T-helper 2 cell treated with Interferon-gamma antibody and Interleukin-4, amounts not matched to agents 5 μg/mL and 100 μg/mL, for 36 hours (primary cell): ENCODE results near the gene SOX12.
A peak's percentile ranks its signal among the peaks of the same experiment; 100 is the strongest.
"Not testable (repeated sequence)": the region's sequence is repeated elsewhere in the genome, so short reads cannot be mapped to it uniquely, and the experiment has no call there.

Source experiments
- DNase-seq: peaks from one replicate; pipeline ENCODE4 v3.0.0; 2021; ENCODE audit warnings: low spot score
- H3K27ac Mint-ChIP-seq: one replicate; pipeline ENCODE4 v1.8.0; 2021; ENCODE audit warnings: mild to moderate bottlenecking, mixed read lengths
- H3K27me3 Mint-ChIP-seq: one replicate; pipeline ENCODE4 v1.8.0; 2021; ENCODE audit warnings: low read depth, mixed read lengths
- H3K36me3 Mint-ChIP-seq: one replicate; pipeline ENCODE4 v1.8.0; 2021; ENCODE audit warnings: low read depth, mixed read lengths
- H3K4me1 Mint-ChIP-seq: one replicate; pipeline ENCODE4 v1.8.0; 2021; ENCODE audit warnings: low read depth, mixed read lengths
- H3K4me3 Mint-ChIP-seq: one replicate; pipeline ENCODE4 v1.8.0; 2022; ENCODE audit warnings: mild to moderate bottlenecking, moderate library complexity, mixed read lengths
- H3K9me3 Mint-ChIP-seq: one replicate; pipeline ENCODE4 v1.8.0; 2021; ENCODE audit warnings: mixed read lengths

Gene SOX12

DNA sequence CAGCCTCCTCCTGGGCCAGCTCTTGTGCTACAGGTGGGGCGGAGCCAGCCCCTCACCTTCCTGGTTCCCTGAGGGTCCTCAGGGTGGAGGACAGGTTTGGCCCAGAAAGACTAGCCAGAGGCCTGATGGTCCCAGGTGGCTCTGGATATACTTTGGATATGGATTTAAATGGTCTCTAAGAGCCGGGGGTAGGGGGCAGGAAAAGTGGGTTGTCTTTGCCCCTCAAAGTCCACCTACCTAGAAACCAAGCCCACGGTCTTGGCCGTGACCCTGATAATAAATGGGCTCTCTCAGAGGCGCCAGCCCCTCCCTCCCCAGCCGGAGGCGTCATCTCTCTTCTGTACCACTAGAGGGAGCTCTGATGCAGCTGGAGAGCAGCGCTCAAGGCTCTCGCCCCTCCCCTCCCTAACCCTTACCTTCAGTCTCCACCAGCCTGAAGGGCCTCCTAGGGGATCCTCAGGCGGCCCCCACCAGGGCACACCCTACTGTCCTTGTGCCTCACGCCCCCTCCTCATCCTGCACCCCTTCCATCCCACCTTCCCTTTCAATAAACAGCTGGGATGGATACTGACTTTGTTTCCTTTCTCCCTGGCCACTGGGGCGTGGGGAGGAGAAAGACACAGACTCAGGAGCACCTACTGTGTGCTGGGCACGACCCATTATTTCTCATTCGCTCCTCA is 29.1 kb downstream of the SOX12 start:
- no peaks in the 10 kb centered on the region for H3K27me3 Mint-ChIP-seq
- no peak overlapping the region for H3K4me3 Mint-ChIP-seq
- H3K9me3 Mint-ChIP-seq = no peaks in the 10 kb centered on the region
- no peaks in the 10 kb centered on the region for H3K36me3 Mint-ChIP-seq
- DNase-seq = peak; percentile 71
- no peak overlapping the region for H3K27ac Mint-ChIP-seq
- H3K4me1 Mint-ChIP-seq = peaks cover 12% of the 10 kb centered on the region

DNA sequence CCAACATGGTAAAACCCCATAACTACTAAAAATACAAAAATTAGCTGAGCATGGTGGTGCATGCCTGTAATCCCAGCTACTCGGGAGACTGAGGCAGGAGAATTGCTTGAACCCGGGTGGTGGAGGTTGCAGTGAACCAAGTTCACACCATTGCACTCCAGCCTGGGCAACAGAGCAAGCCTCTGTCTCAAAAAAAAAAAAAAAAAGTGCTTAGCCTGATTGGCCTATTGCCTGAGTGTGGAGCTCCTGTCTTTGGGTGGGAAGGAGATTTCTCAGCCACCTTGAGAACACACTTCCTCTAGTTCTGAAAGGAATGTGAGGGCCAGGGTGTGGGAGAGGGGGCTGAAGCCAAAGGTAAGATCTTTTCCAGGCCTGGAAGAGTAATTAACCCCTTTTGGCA is 30.8 kb downstream of the SOX12 start:
- H3K9me3 Mint-ChIP-seq, H3K27ac Mint-ChIP-seq, DNase-seq, H3K36me3 Mint-ChIP-seq, H3K27me3 Mint-ChIP-seq, H3K4me3 Mint-ChIP-seq: not testable (repeated sequence)
- peaks cover 12% of the 10 kb centered on the region for H3K4me1 Mint-ChIP-seq

DNA sequence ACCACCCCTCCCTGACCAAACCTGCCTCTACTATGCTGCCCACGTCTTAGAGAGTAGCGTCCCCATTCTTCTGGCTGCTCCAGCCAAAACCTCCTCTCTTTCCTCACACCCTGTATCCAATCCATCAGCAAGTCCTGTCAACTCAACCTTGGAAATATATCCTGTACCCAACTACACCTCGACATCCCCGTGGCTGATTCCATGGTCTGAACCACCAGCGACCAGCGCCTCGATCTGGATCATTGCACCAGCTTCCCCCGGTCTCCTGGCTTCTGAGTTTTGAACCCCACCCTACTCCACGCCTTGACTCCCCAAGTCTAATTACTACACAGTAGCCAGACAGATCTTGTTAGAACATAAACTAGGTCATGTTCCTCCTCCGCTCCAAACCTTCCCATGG is 31.4 kb downstream of the SOX12 start:
- peaks cover 10% of the 10 kb centered on the region for H3K4me1 Mint-ChIP-seq
- H3K4me3 Mint-ChIP-seq = no peak overlapping the region
- no peaks in the 10 kb centered on the region for H3K9me3 Mint-ChIP-seq
- H3K36me3 Mint-ChIP-seq = no peaks in the 10 kb centered on the region
- H3K27me3 Mint-ChIP-seq = no peaks in the 10 kb centered on the region
- no peak for DNase-seq
- H3K27ac Mint-ChIP-seq = no peak overlapping the region

DNA sequence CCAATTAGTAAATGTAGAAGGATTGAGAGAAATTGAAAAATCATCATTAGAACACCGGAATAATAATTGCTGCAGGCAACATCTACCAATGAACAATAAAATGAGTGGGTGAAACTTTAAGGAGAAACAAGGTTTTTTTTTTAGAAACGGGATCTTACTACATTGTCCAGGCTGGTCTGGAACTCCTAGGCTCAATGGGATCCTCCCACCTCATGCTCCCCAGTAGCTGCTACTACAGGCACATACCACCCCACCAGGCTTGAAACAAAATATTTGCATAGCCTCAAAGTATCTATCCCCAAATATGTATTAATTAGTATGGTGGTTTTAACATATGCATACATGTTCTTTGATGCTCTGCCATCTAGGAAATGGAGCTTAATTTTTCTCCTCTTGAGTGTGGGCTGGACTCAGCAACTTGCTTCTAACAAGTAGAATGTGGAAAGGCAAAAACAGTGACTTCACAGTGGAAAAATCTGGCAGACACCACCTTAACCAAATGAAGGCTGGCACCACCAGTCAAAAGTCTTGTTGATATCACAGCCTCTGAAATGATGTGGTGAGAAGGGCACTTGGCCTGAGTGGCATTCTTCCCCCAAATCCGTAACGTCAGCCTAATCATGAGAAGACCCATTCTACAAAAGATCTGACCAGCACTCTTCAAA is 33.7 kb downstream of the SOX12 start:
- Mint-ChIP-seq H3K4me3 (no peak overlapping the region), H3K4me1 (peaks cover 11% of the 10 kb centered on the region)
- no peak for DNase-seq

DNA sequence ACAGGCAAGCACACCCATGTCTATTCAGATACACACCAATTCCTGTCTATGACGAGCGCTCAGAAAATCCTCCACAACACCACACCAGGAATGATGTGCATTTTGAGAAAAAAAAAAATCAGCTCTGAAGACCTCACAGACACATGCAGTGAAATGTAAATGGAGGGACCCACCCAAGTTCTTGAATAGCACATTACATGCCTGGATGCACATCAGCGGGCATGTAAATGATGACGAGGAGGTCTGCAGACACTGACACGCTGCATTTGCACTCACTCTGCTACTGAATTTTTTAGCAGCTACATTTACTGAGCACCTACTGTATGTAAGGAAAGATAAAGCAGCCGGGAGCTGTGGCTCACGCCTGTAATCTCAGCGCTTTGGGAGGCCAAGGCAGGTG is 36.2 kb downstream of the SOX12 start:
- H3K9me3 Mint-ChIP-seq = no peaks in the 10 kb centered on the region
- H3K4me1 Mint-ChIP-seq = peaks cover 24% of the 10 kb centered on the region
- DNase-seq = no peak
- H3K4me3 Mint-ChIP-seq = no peak overlapping the region
- no peaks in the 10 kb centered on the region for H3K27me3 Mint-ChIP-seq
- H3K27ac Mint-ChIP-seq = no peak overlapping the region
- no peaks in the 10 kb centered on the region for H3K36me3 Mint-ChIP-seq

More for the DNA sequence above, 33.7 kb downstream of the SOX12 start:
- no peaks in the 10 kb centered on the region for H3K36me3 Mint-ChIP-seq
- H3K27ac Mint-ChIP-seq = no peak overlapping the region
- H3K9me3 Mint-ChIP-seq = no peaks in the 10 kb centered on the region
- no peaks in the 10 kb centered on the region for H3K27me3 Mint-ChIP-seq

DNA sequence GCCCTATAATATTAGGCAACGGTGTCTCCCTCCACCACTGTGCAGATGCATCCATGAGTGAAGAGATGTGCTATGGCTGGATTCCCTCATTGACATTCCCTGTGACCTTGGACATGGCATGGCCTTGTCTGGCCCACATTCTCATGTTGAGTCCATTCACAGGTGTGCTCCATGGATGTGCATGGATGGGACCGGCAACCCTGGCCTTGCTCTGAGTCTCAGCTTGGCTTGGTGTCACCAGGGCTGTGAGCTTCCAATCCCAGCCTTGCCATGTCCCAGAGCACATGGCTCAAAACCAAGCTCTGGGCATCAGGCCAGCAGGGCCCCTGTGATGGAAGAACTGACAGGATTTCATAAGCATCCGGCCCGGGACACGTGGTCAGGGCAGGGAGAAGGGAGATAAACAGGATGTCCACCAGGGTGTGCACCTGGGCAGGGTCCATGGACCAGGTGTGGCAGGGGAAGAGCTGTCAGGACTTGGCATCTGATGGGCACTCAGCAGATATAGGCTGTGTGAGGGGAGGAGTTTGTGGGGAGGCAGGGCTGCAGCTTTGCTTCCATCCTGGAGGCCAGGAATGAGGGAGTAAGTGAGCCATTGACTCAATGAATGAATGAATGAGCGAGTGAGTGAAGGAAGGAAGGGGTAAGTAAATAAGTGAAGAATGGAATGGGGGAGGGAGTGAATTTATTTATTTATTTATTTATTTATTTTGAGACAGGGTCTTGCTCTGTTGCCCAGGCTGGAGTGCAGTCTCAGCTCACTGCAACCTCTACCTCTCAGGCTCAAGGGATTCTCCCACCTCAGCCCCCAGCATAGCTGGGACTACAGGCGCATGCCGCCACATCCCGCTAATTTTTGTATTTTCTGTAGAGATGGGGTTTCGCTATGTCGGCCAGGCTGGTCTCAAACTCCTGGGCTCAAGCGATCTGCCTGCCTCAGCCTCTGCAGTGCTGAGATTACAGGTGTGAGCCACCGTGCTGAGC is 37.2 kb downstream of the SOX12 start:
- Mint-ChIP-seq H3K27ac (peak overlapping the region; percentile 52), H3K27me3 (no peaks in the 10 kb centered on the region), H3K4me3 (peak overlapping the region; percentile 11), H3K9me3 (no peaks in the 10 kb centered on the region), H3K36me3 (no peaks in the 10 kb centered on the region), H3K4me1 (peaks cover 30% of the 10 kb centered on the region)
- DNase-seq = no peak

DNA sequence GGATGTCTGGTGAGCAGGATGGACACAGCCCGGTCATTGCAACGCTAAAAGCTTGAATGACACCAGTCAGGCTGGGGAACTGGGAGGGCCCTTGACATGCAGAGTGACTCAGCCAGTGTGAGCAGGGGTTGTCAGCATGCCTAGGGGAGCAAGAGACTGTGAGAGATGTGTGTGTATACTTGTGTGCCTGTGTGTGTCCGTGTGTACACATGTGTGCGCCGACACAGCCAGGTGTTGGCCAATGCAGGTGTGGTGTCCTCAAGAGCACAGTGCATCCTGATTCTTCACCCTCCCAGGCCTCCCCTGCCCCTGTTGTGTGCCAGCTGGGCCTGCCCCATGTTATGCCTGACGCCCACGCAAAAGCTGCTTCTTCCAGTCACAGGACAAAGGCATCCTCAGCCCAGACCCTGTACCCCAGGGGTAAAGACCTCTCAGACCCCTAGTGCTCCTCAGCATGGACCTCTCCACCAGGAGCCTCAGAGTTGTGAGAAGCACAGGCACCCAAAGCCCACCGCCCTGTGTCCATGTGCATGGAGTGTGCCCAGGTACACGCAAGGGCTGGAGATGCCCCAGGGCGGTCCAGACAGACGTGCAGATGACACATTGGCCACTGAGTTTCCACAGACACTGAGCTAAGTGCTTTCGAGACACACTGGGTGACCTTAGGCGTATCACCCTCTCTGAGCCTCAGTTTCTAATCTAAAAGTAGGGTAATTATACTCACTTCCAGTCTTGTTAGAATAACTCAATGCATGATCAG is 38.1 kb downstream of the SOX12 start:
- Mint-ChIP-seq H3K4me3 (no peak overlapping the region), H3K27me3 (no peaks in the 10 kb centered on the region), H3K36me3 (no peaks in the 10 kb centered on the region), H3K4me1 (peaks cover 30% of the 10 kb centered on the region), H3K27ac (no peak overlapping the region), H3K9me3 (no peaks in the 10 kb centered on the region)
- no peak for DNase-seq

DNA sequence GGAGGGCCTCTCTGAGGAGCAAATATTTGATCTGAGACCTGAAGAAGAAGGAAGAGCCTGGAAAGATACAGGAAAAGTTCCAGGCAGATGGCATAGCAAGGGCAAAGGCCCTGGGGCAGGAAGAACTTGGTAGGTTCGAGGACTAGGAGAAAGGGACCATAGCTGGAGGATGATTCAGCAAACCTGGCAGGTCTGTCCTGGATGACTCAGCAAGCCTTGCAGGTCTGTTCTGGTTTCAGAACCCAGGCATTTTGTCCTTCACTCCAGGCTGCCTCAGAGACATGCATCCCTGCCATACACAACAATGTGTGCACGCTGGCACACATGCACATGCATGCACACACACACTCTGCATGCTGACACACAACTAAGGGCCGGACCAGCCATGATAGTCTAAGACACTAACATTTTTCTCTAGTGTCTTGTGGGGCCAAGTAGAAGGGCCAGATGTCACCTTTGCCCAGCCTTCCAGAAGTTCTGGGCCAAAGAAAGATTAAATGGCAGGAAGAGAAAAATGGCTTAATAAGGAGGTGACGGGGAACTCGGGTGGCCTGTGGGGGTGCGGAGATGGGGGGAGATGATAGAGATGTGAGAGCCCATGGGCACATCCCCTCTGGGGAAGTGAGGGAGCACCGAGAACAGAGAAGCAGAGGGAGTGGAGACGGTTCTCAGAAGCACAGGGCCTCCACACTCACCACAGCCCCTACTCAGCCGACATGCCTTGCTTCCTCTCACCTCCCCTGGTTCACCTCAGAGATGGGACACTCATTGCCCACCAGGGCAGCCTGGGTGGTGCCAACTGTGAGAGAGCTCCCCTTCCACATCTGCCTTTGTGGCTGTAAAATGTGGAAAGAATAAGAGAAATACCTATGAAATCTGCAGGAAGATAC is 39.8 kb downstream of the SOX12 start:
- peak overlapping the region; percentile 63 for H3K4me3 Mint-ChIP-seq
- no peaks in the 10 kb centered on the region for H3K36me3 Mint-ChIP-seq
- peak overlapping the region; percentile 59 for H3K27ac Mint-ChIP-seq
- no peak for DNase-seq
- H3K4me1 Mint-ChIP-seq = peaks cover 34% of the 10 kb centered on the region
- no peaks in the 10 kb centered on the region for H3K9me3 Mint-ChIP-seq
- H3K27me3 Mint-ChIP-seq = no peaks in the 10 kb centered on the region

DNA sequence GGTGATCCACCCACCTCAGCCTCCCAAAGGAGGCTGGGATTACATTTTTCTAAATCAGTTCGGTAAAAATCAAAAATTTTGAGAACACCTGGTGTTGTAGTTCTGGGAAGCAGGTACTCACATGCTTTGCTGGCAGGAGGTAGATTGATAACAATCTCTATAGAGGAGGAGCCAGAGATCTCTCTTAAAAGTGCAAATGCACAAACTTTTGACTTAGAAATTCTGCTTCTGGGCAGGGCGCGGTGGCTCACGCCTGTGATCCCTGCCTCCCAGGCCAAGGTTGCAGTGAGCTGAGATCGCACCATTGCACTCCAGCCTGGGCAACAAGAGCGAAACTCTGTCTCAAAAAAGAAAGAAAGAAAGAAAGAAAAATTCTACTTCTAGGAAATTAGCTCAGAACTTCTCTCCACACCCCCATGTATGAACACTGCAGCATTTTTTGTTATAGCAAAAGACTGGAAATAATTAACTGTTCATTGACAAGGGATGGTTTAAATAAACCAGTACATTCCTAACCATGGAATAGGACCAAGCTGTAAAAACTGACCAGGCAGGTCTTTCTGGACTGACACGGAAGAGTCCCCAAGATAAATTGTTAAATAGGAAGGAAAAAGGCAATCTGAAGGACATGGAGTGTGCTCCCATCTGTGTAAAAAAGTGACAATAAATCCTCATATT is 40.8 kb downstream of the SOX12 start:
- H3K4me1 Mint-ChIP-seq = peaks cover 34% of the 10 kb centered on the region
- peak overlapping the region; percentile 85 for H3K27ac Mint-ChIP-seq
- DNase-seq = no peak
- H3K27me3 Mint-ChIP-seq = no peaks in the 10 kb centered on the region
- no peaks in the 10 kb centered on the region for H3K9me3 Mint-ChIP-seq
- no peaks in the 10 kb centered on the region for H3K36me3 Mint-ChIP-seq
- H3K4me3 Mint-ChIP-seq = peak overlapping the region; percentile 73

DNA sequence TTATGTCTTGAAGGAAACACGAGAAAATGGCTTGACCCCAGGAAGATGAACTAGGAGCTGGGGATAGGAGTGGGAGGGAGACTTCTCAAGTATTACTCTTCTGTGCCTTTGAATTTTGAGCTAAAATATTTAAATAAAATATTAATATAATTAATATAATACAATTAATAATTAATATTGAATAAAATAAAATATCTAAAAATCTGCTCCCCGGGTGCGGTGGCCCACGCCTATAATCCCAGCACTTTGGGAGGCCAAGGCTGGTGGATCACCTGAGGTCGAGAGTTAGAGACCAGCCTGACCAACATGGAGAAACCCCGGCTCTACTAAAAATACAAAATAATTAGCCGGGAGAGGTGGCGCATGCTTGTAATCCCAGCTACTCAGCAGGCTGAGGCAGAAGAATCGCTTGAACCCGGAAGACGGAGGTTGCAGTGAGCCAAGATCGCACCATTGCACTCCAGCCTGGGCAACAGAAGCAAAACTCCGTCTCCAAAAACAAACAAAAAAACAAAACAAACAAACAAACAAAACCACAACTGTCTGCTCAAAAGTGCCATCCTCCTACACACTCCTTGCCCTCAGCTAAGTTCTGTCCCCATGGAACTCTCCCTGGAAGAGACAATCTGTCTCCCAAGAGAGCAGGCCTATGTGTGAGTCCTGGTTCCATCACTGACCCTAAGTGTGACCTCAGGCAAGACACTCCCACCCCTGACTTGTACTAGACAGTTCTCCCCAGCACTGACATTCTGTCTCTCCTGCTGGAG is 41.5 kb downstream of the SOX12 start:
- peaks cover 38% of the 10 kb centered on the region for H3K4me1 Mint-ChIP-seq
- DNase-seq = no peak
- H3K36me3 Mint-ChIP-seq = no peaks in the 10 kb centered on the region
- H3K27ac Mint-ChIP-seq = no peak overlapping the region
- H3K4me3 Mint-ChIP-seq = peak overlapping the region; percentile 73
- H3K27me3 Mint-ChIP-seq = no peaks in the 10 kb centered on the region
- H3K9me3 Mint-ChIP-seq = no peaks in the 10 kb centered on the region

DNA sequence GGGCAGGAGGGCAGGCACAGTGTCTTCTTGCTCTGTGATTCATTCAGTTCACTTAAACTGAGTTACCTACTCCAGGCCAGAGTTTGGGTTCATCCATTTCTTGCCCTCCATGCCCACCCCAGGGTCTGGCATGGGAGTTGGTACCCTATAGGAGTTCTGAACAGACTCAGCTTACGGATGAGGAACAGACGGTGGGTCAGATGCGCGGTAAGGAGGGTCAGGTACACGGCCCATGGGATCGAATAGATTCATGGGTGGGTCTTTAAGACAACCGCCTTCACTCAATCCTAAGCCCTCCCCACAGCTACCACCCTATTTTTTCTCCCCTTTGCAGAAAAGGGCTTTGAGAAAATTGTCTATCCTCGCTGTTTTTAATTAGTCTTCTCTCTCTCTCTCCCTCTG is 42.1 kb downstream of the SOX12 start:
- Mint-ChIP-seq H3K27ac (no peak overlapping the region), H3K36me3 (no peaks in the 10 kb centered on the region), H3K4me1 (peaks cover 41% of the 10 kb centered on the region)

DNA sequence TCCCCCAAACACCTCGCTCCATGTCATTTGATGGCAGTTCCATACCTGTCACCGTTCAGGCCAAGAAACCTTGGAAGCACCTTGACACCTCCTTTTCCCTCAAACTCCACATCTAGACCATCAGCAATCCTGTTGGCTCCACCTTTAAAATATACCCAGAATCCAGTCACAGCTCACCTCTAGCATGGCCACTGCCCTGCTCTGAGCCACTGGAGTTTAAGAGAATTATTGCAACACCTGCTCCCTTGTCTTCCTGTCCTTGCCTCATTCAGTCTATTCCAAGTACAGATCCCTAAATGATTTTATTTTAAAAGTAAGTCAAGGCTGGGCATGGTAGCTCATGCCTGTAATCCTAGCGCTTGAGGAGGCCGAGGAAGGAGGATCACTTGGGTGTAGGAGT is 43.6 kb downstream of the SOX12 start:
- Mint-ChIP-seq H3K9me3 (no peaks in the 10 kb centered on the region), H3K4me1 (peaks cover 50% of the 10 kb centered on the region), H3K27me3 (no peaks in the 10 kb centered on the region), H3K27ac (peak overlapping the region; percentile 2), H3K36me3 (no peaks in the 10 kb centered on the region), H3K4me3 (no peak overlapping the region)
- no peak for DNase-seq

More for the DNA sequence above, 42.1 kb downstream of the SOX12 start:
- DNase-seq = no peak
- H3K4me3 Mint-ChIP-seq = no peak overlapping the region
- no peaks in the 10 kb centered on the region for H3K27me3 Mint-ChIP-seq
- H3K9me3 Mint-ChIP-seq = no peaks in the 10 kb centered on the region
